Measurements from ENCODE around the gene TMEM19.

The TMEM19 gene

DNA sequence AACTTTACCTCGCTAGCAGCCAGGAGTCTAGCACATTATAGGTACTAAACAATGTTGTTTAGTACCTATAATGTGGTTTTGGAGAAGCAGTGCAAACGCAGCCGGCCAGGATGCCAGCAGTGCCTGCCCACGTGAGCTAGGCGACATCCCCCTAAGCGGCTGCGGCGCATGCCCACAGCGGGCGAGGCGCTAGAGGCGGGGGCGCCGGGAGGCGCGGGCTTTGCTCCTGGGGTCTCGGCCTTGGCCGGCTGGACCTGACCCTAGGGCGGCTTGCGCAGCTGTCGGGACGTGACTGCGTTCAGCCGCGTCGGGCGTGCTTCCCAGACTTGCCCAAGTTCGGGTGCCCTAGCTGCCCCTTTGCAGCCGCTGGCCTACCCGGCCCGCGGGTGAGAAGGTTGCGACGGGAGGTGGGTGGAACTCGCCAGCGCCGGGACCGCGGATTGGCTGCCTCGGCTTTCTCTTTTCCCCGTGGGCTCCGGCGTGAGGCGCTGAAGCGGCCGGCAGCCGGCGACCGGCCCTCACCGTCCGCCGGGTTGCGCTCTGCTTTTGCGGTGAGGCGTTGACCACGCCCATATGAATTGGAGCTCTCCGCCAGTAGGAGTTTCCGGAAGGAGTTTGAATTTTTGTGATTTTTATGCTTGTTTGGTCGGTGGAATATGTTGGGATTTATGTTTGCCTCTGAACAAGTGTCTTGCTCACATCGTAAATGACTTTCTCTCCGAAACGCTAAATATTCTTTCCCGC is at the start of gene TMEM19:
TMEM19 (plus strand) TSS at position 169 of the 744 bp plus-strand sequence. CDS start 599 bp downstream, outside the sequence.
- peak within 1 kb of the TSS; percentile 99 for H3K4me3 ChIP-seq
- TF ChIP-seq FOXP2 (optimal IDR thresholded peaks at IDR 0.05; ENCODE audit: control extremely low read depth, extremely low read length, insufficient read depth) (no peak), POLR2AphosphoS5 (IDR thresholded peaks at IDR 0.05; ENCODE audit: borderline replicate concordance, low read depth, low read length) (peak; percentile 91; the same call in 1 of the 2 replicates), EZH2 (IDR thresholded peaks at IDR 0.05) (no peak)
- peak within 1 kb of the TSS; percentile 89 for H3K9ac ChIP-seq (ENCODE audit: insufficient read length)
- no peak for DNase-seq (ENCODE audit: low read depth, low spot score)
- H3K9me3 ChIP-seq (ENCODE audit: low read depth, low read length), result no peaks in the 10 kb centered on the region
- H3K27ac ChIP-seq, result peak within 1 kb of the TSS; percentile 88
- H3K36me3 ChIP-seq (ENCODE audit: insufficient read depth, low read length), result 0 out of 2 replicates have a peak, but pooled peaks cover 3% of the 10 kb centered on the region

DNA sequence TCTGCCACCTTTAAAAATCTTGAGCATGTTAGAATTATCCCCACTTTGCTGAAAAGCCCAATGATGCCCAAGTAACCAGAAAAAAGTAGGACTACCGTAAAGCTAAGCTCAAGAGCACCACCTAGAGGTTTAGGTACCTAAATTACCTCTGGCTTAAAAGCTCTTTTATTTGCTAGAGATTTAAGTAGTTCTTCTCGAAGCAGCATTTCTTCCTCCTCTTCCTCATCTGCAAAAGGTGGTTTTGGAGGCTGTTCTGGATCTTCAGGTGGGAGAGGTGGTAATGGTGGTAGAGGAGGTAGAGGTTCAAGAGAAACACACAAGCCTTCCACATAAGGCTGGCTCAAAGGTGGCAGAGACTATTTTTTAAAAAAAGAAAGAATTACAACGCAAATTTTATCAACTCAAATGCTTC is 49.2 kb upstream of the TMEM19 start:
- H3K9me3 ChIP-seq (ENCODE audit: low read depth, low read length), result no peaks in the 10 kb centered on the region
- no peak overlapping the region for H3K27ac ChIP-seq
- no peak overlapping the region for H3K9ac ChIP-seq (ENCODE audit: insufficient read length)
- peak; percentile 50 for DNase-seq (ENCODE audit: low read depth, low spot score)
- TF ChIP-seq FOXP2 (optimal IDR thresholded peaks at IDR 0.05; ENCODE audit: control extremely low read depth, extremely low read length, insufficient read depth), result no peak
- TF ChIP-seq POLR2AphosphoS5 (IDR thresholded peaks at IDR 0.05; ENCODE audit: borderline replicate concordance, low read depth, low read length), result no peak
- no peak for TF ChIP-seq EZH2 (IDR thresholded peaks at IDR 0.05)
- no peak overlapping the region for H3K4me3 ChIP-seq
- H3K36me3 ChIP-seq (ENCODE audit: insufficient read depth, low read length), result peaks cover 84% of the 10 kb centered on the region

DNA sequence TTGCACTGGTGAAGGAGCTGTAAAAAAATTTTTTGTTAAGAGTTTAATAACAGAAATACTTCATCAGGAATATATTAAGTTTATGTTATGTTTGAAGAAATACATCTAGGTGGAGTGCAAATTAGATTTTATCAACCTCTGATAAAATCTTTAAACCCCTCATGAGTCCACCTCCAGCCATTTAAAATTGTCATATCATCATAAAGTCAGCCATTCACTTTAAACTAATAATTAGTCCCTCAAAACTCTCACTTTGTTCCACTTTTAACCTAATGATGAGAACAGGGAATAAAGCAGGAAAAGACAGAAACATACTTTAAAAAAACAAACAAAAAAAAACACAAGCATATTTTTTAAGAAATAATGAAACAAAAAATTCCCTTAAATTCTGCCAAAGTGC is 47.4 kb upstream of the TMEM19 start:
- DNase-seq (ENCODE audit: low read depth, low spot score), result no peak
- Histone ChIP-seq H3K9ac (ENCODE audit: insufficient read length) (no peak overlapping the region), H3K9me3 (ENCODE audit: low read depth, low read length) (no peaks in the 10 kb centered on the region), H3K27ac (peak overlapping the region; percentile 55; the same call in 1 of the 2 replicates), H3K4me3 (no peak overlapping the region), H3K36me3 (ENCODE audit: insufficient read depth, low read length) (peaks cover 83% of the 10 kb centered on the region)
- TF ChIP-seq EZH2 (IDR thresholded peaks at IDR 0.05), result no peak
- TF ChIP-seq POLR2AphosphoS5 (IDR thresholded peaks at IDR 0.05; ENCODE audit: borderline replicate concordance, low read depth, low read length), result no peak
- TF ChIP-seq FOXP2 (optimal IDR thresholded peaks at IDR 0.05; ENCODE audit: control extremely low read depth, extremely low read length, insufficient read depth), result no peak

GRCh38 chr12:71639341-71639760 is 46.5 kb upstream of the TMEM19 start:
- H3K9ac ChIP-seq (ENCODE audit: insufficient read length), result no peak overlapping the region
- DNase-seq (ENCODE audit: low read depth, low spot score), result no peak
- H3K4me3 ChIP-seq, result no peak overlapping the region
- H3K9me3 ChIP-seq (ENCODE audit: low read depth, low read length), result no peaks in the 10 kb centered on the region
- no peak overlapping the region for H3K27ac ChIP-seq
- H3K36me3 ChIP-seq (ENCODE audit: insufficient read depth, low read length), result peaks cover 83% of the 10 kb centered on the region
- TF ChIP-seq FOXP2 (optimal IDR thresholded peaks at IDR 0.05; ENCODE audit: control extremely low read depth, extremely low read length, insufficient read depth), result no peak
- TF ChIP-seq POLR2AphosphoS5 (IDR thresholded peaks at IDR 0.05; ENCODE audit: borderline replicate concordance, low read depth, low read length), result no peak
- no peak for TF ChIP-seq EZH2 (IDR thresholded peaks at IDR 0.05)

DNA sequence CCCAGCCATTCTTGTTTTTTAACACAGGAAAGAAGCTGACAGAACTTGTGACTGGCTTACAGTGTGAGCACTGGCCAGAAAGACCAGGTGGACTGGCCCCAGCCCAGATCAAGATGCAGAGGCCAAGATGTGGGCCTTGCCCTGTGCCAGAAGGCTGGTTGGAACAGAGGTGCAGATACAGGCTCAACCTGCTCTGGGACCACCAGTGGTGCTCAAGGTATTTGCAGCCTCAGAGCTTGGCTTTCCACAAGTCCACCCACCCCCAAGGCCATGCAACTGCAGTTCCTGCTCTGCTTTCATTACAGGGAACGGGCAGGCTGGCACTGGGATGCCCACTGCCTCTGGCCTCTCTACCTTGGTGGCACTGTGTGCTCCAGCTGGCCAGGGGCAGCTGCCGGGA is 45.6 kb upstream of the TMEM19 start:
- Histone ChIP-seq H3K9ac (ENCODE audit: insufficient read length) (no peak overlapping the region), H3K27ac (no peak overlapping the region), H3K4me3 (no peak overlapping the region), H3K36me3 (ENCODE audit: insufficient read depth, low read length) (peaks cover 83% of the 10 kb centered on the region), H3K9me3 (ENCODE audit: low read depth, low read length) (no peaks in the 10 kb centered on the region)
- DNase-seq (ENCODE audit: low read depth, low spot score), result no peak
- no peak for TF ChIP-seq POLR2AphosphoS5 (IDR thresholded peaks at IDR 0.05; ENCODE audit: borderline replicate concordance, low read depth, low read length)
- no peak for TF ChIP-seq EZH2 (IDR thresholded peaks at IDR 0.05)
- no peak for TF ChIP-seq FOXP2 (optimal IDR thresholded peaks at IDR 0.05; ENCODE audit: control extremely low read depth, extremely low read length, insufficient read depth)

DNA sequence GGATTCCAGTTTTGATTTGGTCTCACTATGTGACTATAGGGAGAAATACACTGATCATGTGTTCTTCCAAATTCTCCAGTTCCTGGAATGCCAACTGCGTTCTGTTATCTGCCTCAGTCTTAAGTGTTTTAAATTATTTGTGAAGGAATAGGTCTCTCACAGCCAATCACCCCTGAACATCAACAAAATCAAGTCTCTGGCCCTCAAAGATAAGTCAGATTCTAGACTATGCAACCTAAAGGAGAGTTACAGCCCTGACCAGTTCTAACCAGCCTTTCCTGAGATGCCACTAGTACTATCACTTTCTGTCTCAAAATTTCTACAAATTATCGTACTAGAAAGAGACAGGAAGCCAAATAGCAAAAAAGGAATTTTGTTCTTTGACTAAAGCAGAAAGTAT is 44.5 kb upstream of the TMEM19 start:
- Histone ChIP-seq H3K27ac (0 out of 2 replicates have a peak overlapping the region, but pooled peaks have one; percentile 16), H3K36me3 (ENCODE audit: insufficient read depth, low read length) (peaks cover 85% of the 10 kb centered on the region), H3K4me3 (no peak overlapping the region), H3K9me3 (ENCODE audit: low read depth, low read length) (no peaks in the 10 kb centered on the region), H3K9ac (ENCODE audit: insufficient read length) (no peak overlapping the region)
- no peak for DNase-seq (ENCODE audit: low read depth, low spot score)
- TF ChIP-seq EZH2 (IDR thresholded peaks at IDR 0.05) (no peak), POLR2AphosphoS5 (IDR thresholded peaks at IDR 0.05; ENCODE audit: borderline replicate concordance, low read depth, low read length) (no peak), FOXP2 (optimal IDR thresholded peaks at IDR 0.05; ENCODE audit: control extremely low read depth, extremely low read length, insufficient read depth) (no peak)

DNA sequence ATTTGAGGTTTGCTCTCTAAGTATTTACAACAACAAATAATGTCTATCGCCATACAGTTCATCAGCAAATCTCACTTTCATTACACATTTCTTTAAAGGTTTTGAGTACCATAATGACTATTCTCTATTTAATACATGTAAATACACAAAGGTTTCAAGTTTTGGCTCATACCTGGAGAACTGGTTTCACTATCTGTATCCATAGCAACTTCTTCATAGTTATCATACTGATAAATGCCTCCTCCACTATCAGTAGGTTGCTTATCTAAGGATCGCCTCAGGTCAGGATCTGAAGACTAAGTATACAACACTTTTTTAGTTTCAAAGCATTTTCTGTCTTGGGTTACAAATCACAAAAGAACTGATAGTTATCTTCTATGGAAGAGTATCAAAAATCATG is 43.6 kb upstream of the TMEM19 start:
- H3K27ac ChIP-seq, result no peak overlapping the region
- no peak for DNase-seq (ENCODE audit: low read depth, low spot score)
- peaks cover 88% of the 10 kb centered on the region for H3K36me3 ChIP-seq (ENCODE audit: insufficient read depth, low read length)
- no peak overlapping the region for H3K4me3 ChIP-seq
- no peak for TF ChIP-seq POLR2AphosphoS5 (IDR thresholded peaks at IDR 0.05; ENCODE audit: borderline replicate concordance, low read depth, low read length)
- TF ChIP-seq FOXP2 (optimal IDR thresholded peaks at IDR 0.05; ENCODE audit: control extremely low read depth, extremely low read length, insufficient read depth), result no peak
- TF ChIP-seq EZH2 (IDR thresholded peaks at IDR 0.05), result no peak
- no peaks in the 10 kb centered on the region for H3K9me3 ChIP-seq (ENCODE audit: low read depth, low read length)
- no peak overlapping the region for H3K9ac ChIP-seq (ENCODE audit: insufficient read length)

- Histone ChIP-seq H3K36me3 (ENCODE audit: insufficient read depth, low read length) (peaks cover 91% of the 10 kb centered on the region), H3K27ac (no peak overlapping the region), H3K4me3 (no peak overlapping the region), H3K9me3 (ENCODE audit: low read depth, low read length) (no peaks in the 10 kb centered on the region), H3K9ac (ENCODE audit: insufficient read length) (no peak overlapping the region)
- no peak for TF ChIP-seq POLR2AphosphoS5 (IDR thresholded peaks at IDR 0.05; ENCODE audit: borderline replicate concordance, low read depth, low read length)
- TF ChIP-seq EZH2 (IDR thresholded peaks at IDR 0.05), result no peak
- TF ChIP-seq FOXP2 (optimal IDR thresholded peaks at IDR 0.05; ENCODE audit: control extremely low read depth, extremely low read length, insufficient read depth), result no peak
- DNase-seq (ENCODE audit: low read depth, low spot score), result no peak
These were observed 40.6 kb upstream of the TMEM19 start for GRCh38 chr12:71645268-71645667.

All from SK-N-MC (cell line).